OCI-LY7 (cell line): ENCODE measurements around the gene TNFAIP8. TPM values are rescaled to one million over a fixed set of nuclear protein-coding genes. Genes with fewer than 3 reads are reported as not detected.

ENCODE experiments used
- BruUV-seq: library from RNA; stranded (reverse); fragments of 400-500 nt; replicated peaks from 2 replicates; lab custom pipeline; 2021; lab: Mats Ljungman, UMichigan
- CTCF ChIA-PET: fragments of 300-600 bp; sonication (Branson Sonifier 250); formaldehyde crosslinking; loops from one replicate; lab custom pipeline; 2022; ENCODE audit warnings: antibody characterized with exemption; ENCODE audit not compliant: unreplicated experiment; lab: Charles Lee
- POLR2A ChIA-PET: fragments of 300-600 bp; sonication (Branson Sonifier 250); formaldehyde crosslinking; loops from one replicate; lab custom pipeline; 2022; ENCODE audit warnings: antibody characterized with exemption; lab: Charles Lee
- DNase-seq: peaks from one replicate; pipeline ENCODE4 v3.0.0-alpha.2; 2015; ENCODE audit warnings: low spot score
- H2AFZ ChIP-seq: fragments of 200-600 bp; sonication (generic), shearing (Covaris generic); 2 replicates; pipeline ENCODE4 v1.6.1; 2014; ENCODE audit warnings: mild to moderate bottlenecking, antibody characterized with exemption, low read length, moderate library complexity
- H3K27ac ChIP-seq: fragments of 200-600 bp; sonication (generic); 2 replicates; pipeline ENCODE4 v1.5.1; 2014; ENCODE audit warnings: mixed run types, low read depth, mild to moderate bottlenecking, moderate library complexity, low read length, inconsistent platforms; ENCODE audit not compliant: poor library complexity, severe bottlenecking
- H3K36me3 ChIP-seq: fragments of 200-600 bp; sonication (generic); 2 replicates; pipeline ENCODE4 v1.6.1; 2014; ENCODE audit warnings: mild to moderate bottlenecking, antibody characterized with exemption, low read length, moderate library complexity, mixed read lengths; ENCODE audit not compliant: insufficient read depth
- H3K4me1 ChIP-seq: fragments of 200-600 bp; sonication (generic); 2 replicates; pipeline ENCODE4 v1.5.1; 2014; ENCODE audit warnings: mild to moderate bottlenecking, low read length; ENCODE audit not compliant: insufficient read depth, poor library complexity, severe bottlenecking
- H3K4me2 ChIP-seq: fragments of 200-600 bp; sonication (generic); 2 replicates; pipeline ENCODE4 v1.6.1; 2014; ENCODE audit warnings: mild to moderate bottlenecking, low read length
- H3K4me3 ChIP-seq: fragments of 200-600 bp; sonication (generic); 2 replicates; pipeline ENCODE4 v1.5.1; 2014; ENCODE audit warnings: mild to moderate bottlenecking, low read depth, low read length; ENCODE audit not compliant: poor library complexity, severe bottlenecking
- H3K79me2 ChIP-seq: fragments of 200-600 bp; sonication (generic); 2 replicates; pipeline ENCODE4 v1.6.1; 2016; ENCODE audit warnings: low read depth, mild to moderate bottlenecking, low read length, moderate library complexity, mixed read lengths; ENCODE audit not compliant: insufficient read depth
- H3K9me2 ChIP-seq: fragments of 200-600 bp; sonication (generic); 2 replicates; pipeline ENCODE4 v1.6.1; 2016; ENCODE audit warnings: mild to moderate bottlenecking, low read length, mixed read lengths; ENCODE audit not compliant: insufficient read depth
- H3K9me3 ChIP-seq: fragments of 200-600 bp; sonication (generic); 2 replicates; pipeline ENCODE4 v1.6.1; 2014; ENCODE audit warnings: mild to moderate bottlenecking, mixed run types, low read length, mixed read lengths
- H4K20me1 ChIP-seq: fragments of 200-600 bp; sonication (generic); 2 replicates; pipeline ENCODE4 v1.6.1; 2014; ENCODE audit warnings: mild to moderate bottlenecking, antibody characterized with exemption, low read length, moderate library complexity, mixed read lengths; ENCODE audit not compliant: insufficient read depth
- EZH2phosphoT487 ChIP-seq: fragments of 200-600 bp; sonication (generic); IDR thresholded peaks from 2 replicates; pipeline ENCODE4 v1.6.1; 2018; ENCODE audit warnings: low read depth, borderline replicate concordance, mild to moderate bottlenecking, mixed run types, antibody characterized with exemption, low read length, moderate library complexity, mixed read lengths
- intact Hi-C: fragments of 100-400 bp; cut with micrococcal nuclease; formaldehyde crosslinking; loops from one replicate; pipeline ENCODE4 v1.10.0; 2022; ENCODE audit not compliant: unreplicated experiment
- total RNA-seq, 2 experiments: library from RNA; depleted of rRNA in 1 of 2; stranded (reverse); fragments of >200 nt in 1 of 2; shearing (Covaris generic) in 1 of 2; gene quantifications; 2 replicates each; pipeline ENCODE4 v1.2.3, GENCODE V29; 2014 to 2022
- TF ChIP-seq, protein P1 (sequence below): fragments of 200-600 bp; sonication (generic); conservative IDR thresholded peaks from 2 replicates; pipeline ENCODE4 v1.5.1; 2014; ENCODE audit warnings: mild to moderate bottlenecking, antibody characterized with exemption, low read length, moderate library complexity, mixed read lengths

TNFAIP8 gene
- total RNA-seq, 2 experiments from 2014 or later, result 75.4 to 95.1 TPM

DNA sequence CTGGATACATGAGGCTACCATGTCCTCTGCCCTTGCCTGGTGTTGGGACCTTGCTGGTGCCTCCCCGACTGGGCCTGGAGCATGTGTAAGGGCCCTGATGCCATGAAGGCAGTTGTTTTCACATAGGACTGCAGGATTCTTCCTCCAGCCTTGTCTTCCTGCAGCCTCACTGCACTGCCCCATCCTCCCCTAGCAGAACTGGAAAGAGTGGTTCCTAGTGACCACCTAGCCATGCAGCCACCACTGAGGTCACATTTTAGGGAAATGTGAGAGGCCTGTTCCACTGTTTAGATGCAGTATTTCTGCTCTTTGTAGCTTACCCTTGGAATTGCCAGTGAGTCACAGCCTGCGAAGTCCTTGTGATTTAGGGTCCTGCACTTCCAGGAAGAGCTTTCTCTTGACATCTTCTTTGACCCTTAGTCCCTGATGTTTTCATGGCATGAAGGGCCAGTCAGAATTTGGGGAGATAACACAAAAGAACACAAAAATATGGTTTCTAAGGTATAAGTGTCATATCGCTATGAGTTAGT is 24.2 kb upstream of the TNFAIP8 start:
- peaks cover 54% of the 10 kb centered on the region for H3K79me2 ChIP-seq
- peak overlapping the region; percentile 85 for H3K4me2 ChIP-seq

DNA sequence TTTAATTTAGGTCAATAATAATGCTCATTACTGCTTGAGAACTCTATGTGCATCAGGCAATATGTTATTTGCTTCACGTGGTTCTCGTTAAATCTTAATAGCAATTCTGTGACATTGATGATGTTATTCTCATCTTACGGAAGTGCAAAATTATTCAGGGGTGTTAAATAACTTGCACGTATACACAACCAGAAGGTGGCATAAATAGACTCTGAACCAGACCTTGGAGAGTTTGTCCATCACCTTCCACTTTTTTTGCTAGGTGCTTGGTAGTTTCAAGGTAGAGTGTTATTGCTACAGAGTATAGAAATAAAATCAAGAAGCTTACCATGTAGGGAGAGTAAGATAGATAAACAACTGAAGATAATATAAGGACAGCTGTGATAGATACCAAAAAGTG is 23.6 kb upstream of the TNFAIP8 start:
- Histone ChIP-seq H3K4me2 (peak overlapping the region; percentile 85), H3K9me3 (no peaks in the 10 kb centered on the region), H3K4me1 (peaks cover 77% of the 10 kb centered on the region), H3K79me2 (peaks cover 56% of the 10 kb centered on the region), H3K9me2 (no peaks in the 10 kb centered on the region), H3K36me3 (no peaks in the 10 kb centered on the region), H3K27ac (peak overlapping the region; percentile 99), H4K20me1 (no peaks in the 10 kb centered on the region), H2AFZ (peak overlapping the region; percentile 26; the same call in 1 of the 2 replicates), H3K4me3 (peak overlapping the region; percentile 70)
- DNase-seq, result no peak
- no TSS peak for BruUV-seq
- intact Hi-C loops, result no loop called here
- POLR2A ChIA-PET, result interaction anchor here (0.5 to 22.6 kb wide), 5 partner anchors 8 to 78 kb away, joined by 4 to 538 read pairs (median 17); partner anchors contain the start of gene TNFAIP8
- CTCF ChIA-PET, result no interaction called here
- TF ChIP-seq EZH2phosphoT487, result no peak
- TF ChIP-seq, protein P1, sequence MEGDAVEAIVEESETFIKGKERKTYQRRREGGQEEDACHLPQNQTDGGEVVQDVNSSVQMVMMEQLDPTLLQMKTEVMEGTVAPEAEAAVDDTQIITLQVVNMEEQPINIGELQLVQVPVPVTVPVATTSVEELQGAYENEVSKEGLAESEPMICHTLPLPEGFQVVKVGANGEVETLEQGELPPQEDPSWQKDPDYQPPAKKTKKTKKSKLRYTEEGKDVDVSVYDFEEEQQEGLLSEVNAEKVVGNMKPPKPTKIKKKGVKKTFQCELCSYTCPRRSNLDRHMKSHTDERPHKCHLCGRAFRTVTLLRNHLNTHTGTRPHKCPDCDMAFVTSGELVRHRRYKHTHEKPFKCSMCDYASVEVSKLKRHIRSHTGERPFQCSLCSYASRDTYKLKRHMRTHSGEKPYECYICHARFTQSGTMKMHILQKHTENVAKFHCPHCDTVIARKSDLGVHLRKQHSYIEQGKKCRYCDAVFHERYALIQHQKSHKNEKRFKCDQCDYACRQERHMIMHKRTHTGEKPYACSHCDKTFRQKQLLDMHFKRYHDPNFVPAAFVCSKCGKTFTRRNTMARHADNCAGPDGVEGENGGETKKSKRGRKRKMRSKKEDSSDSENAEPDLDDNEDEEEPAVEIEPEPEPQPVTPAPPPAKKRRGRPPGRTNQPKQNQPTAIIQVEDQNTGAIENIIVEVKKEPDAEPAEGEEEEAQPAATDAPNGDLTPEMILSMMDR, result peak; percentile 53

More for the DNA sequence above, 24.2 kb upstream of the TNFAIP8 start:
- Histone ChIP-seq H3K4me3 (no peak overlapping the region), H3K27ac (peak overlapping the region; percentile 99), H3K9me3 (no peaks in the 10 kb centered on the region), H4K20me1 (no peaks in the 10 kb centered on the region), H3K4me1 (peaks cover 77% of the 10 kb centered on the region), H3K9me2 (no peaks in the 10 kb centered on the region), H3K36me3 (no peaks in the 10 kb centered on the region), H2AFZ (no peak overlapping the region; the same call in 1 of the 2 replicates)
- TF ChIP-seq, protein P1, result no peak
- no peak for TF ChIP-seq EZH2phosphoT487
- POLR2A ChIA-PET, result interaction anchor here (0.6 to 22.6 kb wide), 4 partner anchors 8 to 58 kb away, joined by 4 to 538 read pairs (median 146); partner anchors contain the start of gene TNFAIP8
- no peak for DNase-seq
- CTCF ChIA-PET, result no interaction called here
- intact Hi-C loops, result no loop called here
- BruUV-seq, result no TSS peak

DNA sequence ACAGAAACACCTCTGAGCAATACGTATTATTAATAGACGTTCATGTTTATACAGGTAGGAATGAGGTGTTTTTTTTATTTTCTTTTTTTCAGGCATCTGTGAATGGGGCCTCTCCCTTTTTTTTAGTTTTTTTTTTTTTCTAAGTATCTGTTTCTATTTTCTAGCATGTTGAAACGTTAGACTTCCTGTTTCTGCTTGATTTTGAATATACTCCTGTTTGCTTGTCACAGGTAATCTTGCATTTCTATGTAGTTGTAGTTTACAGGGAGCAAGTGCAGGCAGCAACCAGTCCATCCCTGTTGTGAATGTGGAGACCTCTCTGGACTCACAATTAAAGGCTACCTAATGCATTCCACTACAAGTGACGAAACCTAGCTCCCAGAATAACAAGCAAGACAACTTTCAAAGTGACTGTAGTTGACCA is 22.8 kb upstream of the TNFAIP8 start:
- Histone ChIP-seq H3K27ac (peak overlapping the region; percentile 99), H3K4me3 (peak overlapping the region; percentile 70), H3K36me3 (no peaks in the 10 kb centered on the region), H3K9me2 (no peaks in the 10 kb centered on the region), H2AFZ (peak overlapping the region; percentile 26; the same call in 1 of the 2 replicates), H3K4me1 (peaks cover 77% of the 10 kb centered on the region), H4K20me1 (no peaks in the 10 kb centered on the region), H3K79me2 (peaks cover 63% of the 10 kb centered on the region), H3K4me2 (peak overlapping the region; percentile 85), H3K9me3 (no peaks in the 10 kb centered on the region)
- TF ChIP-seq EZH2phosphoT487, result no peak
- TF ChIP-seq, protein P1, result no peak
- intact Hi-C loops, result loop anchor here (1.0 kb wide), 1 partner anchor 24 kb away; no protein-coding TSS in a partner anchor
- DNase-seq, result peak; percentile 53
- POLR2A ChIA-PET, result interaction anchor here (0.5 to 22.6 kb wide), 10 partner anchors 9 to 318 kb away, joined by 3 to 538 read pairs (median 4); partner anchors contain the start of gene TNFAIP8
- CTCF ChIA-PET, result interaction anchor here (0.5 to 1.0 kb wide), 2 partner anchors 57 to 311 kb away, joined by 3 to 4 read pairs; no protein-coding TSS in a partner anchor
- BruUV-seq, result no TSS peak
